Measurements from ENCODE around the gene PHKA2.

DNA sequence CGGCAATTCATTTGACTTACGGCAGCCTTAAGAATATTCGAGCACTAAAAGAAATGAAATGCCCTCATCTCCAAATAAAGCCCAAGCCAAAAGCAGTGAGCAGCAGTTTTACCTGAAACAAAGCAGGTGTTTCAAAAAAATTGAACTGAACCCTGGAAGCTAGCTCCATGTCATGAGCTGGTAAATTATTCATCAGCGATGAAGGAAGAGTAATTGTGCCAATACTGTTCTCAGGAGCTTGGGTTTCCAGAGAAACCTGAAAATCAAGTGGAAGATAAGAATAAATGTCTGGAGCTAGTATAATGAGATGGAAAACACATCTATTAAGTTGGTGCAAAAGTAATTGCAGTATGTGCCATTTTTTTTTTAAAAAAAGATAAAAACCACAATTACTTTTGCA is 24.0 kb upstream of the PHKA2 start:
- TF ChIP-seq, protein P1, sequence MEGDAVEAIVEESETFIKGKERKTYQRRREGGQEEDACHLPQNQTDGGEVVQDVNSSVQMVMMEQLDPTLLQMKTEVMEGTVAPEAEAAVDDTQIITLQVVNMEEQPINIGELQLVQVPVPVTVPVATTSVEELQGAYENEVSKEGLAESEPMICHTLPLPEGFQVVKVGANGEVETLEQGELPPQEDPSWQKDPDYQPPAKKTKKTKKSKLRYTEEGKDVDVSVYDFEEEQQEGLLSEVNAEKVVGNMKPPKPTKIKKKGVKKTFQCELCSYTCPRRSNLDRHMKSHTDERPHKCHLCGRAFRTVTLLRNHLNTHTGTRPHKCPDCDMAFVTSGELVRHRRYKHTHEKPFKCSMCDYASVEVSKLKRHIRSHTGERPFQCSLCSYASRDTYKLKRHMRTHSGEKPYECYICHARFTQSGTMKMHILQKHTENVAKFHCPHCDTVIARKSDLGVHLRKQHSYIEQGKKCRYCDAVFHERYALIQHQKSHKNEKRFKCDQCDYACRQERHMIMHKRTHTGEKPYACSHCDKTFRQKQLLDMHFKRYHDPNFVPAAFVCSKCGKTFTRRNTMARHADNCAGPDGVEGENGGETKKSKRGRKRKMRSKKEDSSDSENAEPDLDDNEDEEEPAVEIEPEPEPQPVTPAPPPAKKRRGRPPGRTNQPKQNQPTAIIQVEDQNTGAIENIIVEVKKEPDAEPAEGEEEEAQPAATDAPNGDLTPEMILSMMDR (IDR thresholded peaks at IDR 0.05; ENCODE audit: borderline replicate concordance, extremely low read depth, low read length, poor library complexity, severe bottlenecking): no peak
- no peak for TF ChIP-seq EZH2 (IDR thresholded peaks at IDR 0.05; ENCODE audit: borderline replicate concordance, low read depth, low read length, severe bottlenecking)
